NCI-H1092 (cell line): Measurements from ENCODE around the gene HCN4.
"Not testable (repeated sequence)": the region's sequence is repeated elsewhere in the genome, so short reads cannot be mapped to it uniquely, and the experiment has no call there.

Experiments
- DNase-seq: peaks from one replicate; lab custom pipeline; 2025; lab: John Stamatoyannopoulos, UW

The HCN4 gene

GRCh38 chr15:73368301-73369136, at the start of gene HCN4:
HCN4 (minus strand) TSS chr15:73368958; CDS start chr15:73368270, 688 bp downstream.
- DNase-seq, result peak; percentile 27

- DNase-seq, result no peak
Observed at GRCh38 chr15:73414876-73415275, 46.1 kb upstream of the HCN4 start.

- DNase-seq, result no peak
Observed at GRCh38 chr15:73403171-73403570, 34.4 kb upstream of the HCN4 start.

GRCh38 chr15:73400222-73400621, 31.5 kb upstream of the HCN4 start:
- DNase-seq, result not testable (repeated sequence)

- no peak for DNase-seq
Observed at GRCh38 chr15:73398861-73399260, 30.1 kb upstream of the HCN4 start.

- DNase-seq, result no peak
Observed at GRCh38 chr15:73397461-73397860, 28.7 kb upstream of the HCN4 start.

GRCh38 chr15:73395671-73396070, 26.9 kb upstream of the HCN4 start:
- DNase-seq, result no peak

- no peak for DNase-seq
Observed at GRCh38 chr15:73394782-73395181, 26.0 kb upstream of the HCN4 start.

- no peak for DNase-seq
Observed at GRCh38 chr15:73393336-73393735, 24.6 kb upstream of the HCN4 start.

- no peak for DNase-seq
Observed at GRCh38 chr15:73392025-73392424, 23.3 kb upstream of the HCN4 start.

GRCh38 chr15:73391128-73391872, 22.5 kb upstream of the HCN4 start:
- no peak for DNase-seq

GRCh38 chr15:73389971-73390544, 21.3 kb upstream of the HCN4 start:
- no peak for DNase-seq

GRCh38 chr15:73389539-73389938, 20.8 kb upstream of the HCN4 start:
- no peak for DNase-seq

- DNase-seq, result no peak
Observed at GRCh38 chr15:73388256-73388781, 19.6 kb upstream of the HCN4 start.

- DNase-seq, result no peak
Observed at GRCh38 chr15:73387507-73388255, 18.9 kb upstream of the HCN4 start.

- DNase-seq, result no peak
Observed at GRCh38 chr15:73386886-73387506, 18.2 kb upstream of the HCN4 start.

- DNase-seq, result no peak
Observed at GRCh38 chr15:73386238-73386637, 17.5 kb upstream of the HCN4 start.

GRCh38 chr15:73385205-73385604, 16.4 kb upstream of the HCN4 start:
- no peak for DNase-seq

- no peak for DNase-seq
Observed at GRCh38 chr15:73383310-73384189, 14.8 kb upstream of the HCN4 start.

- DNase-seq, result no peak
Observed at GRCh38 chr15:73382115-73382514, 13.4 kb upstream of the HCN4 start.
